K562 (cell line): ENCODE data around the gene USP49. TPM values are rescaled to one million over a fixed set of nuclear protein-coding genes. Genes with fewer than 3 reads are reported as not detected.

Source experiments
- E2F5 ChIP-seq: sonication (generic); formaldehyde crosslinking; IDR thresholded peaks from 2 replicates; pipeline ENCODE4 v1.8.0; 2022; ENCODE audit warnings: mild to moderate bottlenecking, missing genetic modification reagents
- EP300 ChIP-seq: IDR thresholded peaks from 2 replicates; pipeline ENCODE4 v1.6.1; 2012; ENCODE audit warnings: low read length, improper control_type of control experiment
- ERF ChIP-seq: fragments of 450-650 bp; formaldehyde crosslinking; IDR thresholded peaks from 2 replicates; pipeline ENCODE4 v1.4.0; 2020; ENCODE audit warnings: mild to moderate bottlenecking, mixed read lengths
- KDM1A ChIP-seq, 2 experiments: fragments of 450-650 bp; IDR thresholded peaks; 2 replicates each; pipeline ENCODE4 v1.6.1; 2016; ENCODE audit warnings: mild to moderate bottlenecking in 2 of 2
- MITF ChIP-seq: IDR thresholded peaks from 2 replicates; pipeline ENCODE4 v1.6.1; 2014; ENCODE audit warnings: antibody characterized with exemption
- PYGO2 ChIP-seq: fragments of 450-650 bp; IDR thresholded peaks from 2 replicates; pipeline ENCODE4 v1.6.1; 2016; ENCODE audit warnings: mild to moderate bottlenecking, missing genetic modification characterization, moderate library complexity, missing compliant biosample characterization
- RB1 ChIP-seq: fragments of 450-650 bp; IDR thresholded peaks from 2 replicates; pipeline ENCODE4 v1.6.1; 2017; ENCODE audit warnings: low read depth, mild to moderate bottlenecking
- REST ChIP-seq, 2 experiments: fragments of 450-650 bp; formaldehyde crosslinking in 1 of 2; IDR thresholded peaks; 2 replicates each; pipeline versions ENCODE4 v1.4.0 to v1.6.1; 2014 to 2020; ENCODE audit warnings: mild to moderate bottlenecking in 2 of 2, borderline replicate concordance in 1 of 2, low read depth in 1 of 2
- TAF1 ChIP-seq: IDR thresholded peaks from 2 replicates; pipeline ENCODE4 v1.6.1; 2011; ENCODE audit warnings: mild to moderate bottlenecking, low read length, moderate library complexity; ENCODE audit not compliant: insufficient read depth, control insufficient read depth, severe bottlenecking; ENCODE audit errors: extremely low read depth
- XRCC4 ChIP-seq: IDR thresholded peaks from one replicate; pipeline ENCODE4 v1.6.1; 2011; ENCODE audit not compliant: insufficient read depth, insufficient read length; ENCODE audit errors: extremely low read depth
- ZBTB17 ChIP-seq: fragments of 450-650 bp; formaldehyde crosslinking; IDR thresholded peaks from 2 replicates; pipeline ENCODE4 v1.4.0; 2020; ENCODE audit warnings: mild to moderate bottlenecking
- ZFP91 ChIP-seq: sonication (generic); formaldehyde crosslinking; IDR thresholded peaks from 2 replicates; pipeline ENCODE4 v1.8.0; 2022; ENCODE audit warnings: mild to moderate bottlenecking, missing genetic modification reagents
- polyA plus RNA-seq, 8 experiments: library from polyadenylated mRNA; depleted of rRNA in 4 of 8; stranded (reverse) in 5 of 8; unstranded in 3 of 8; fragments of >200 nt; fragmentation: Nextera tagmentation in 2 of 8; fragmentation: Illumina TruSeq in 1 of 8; extraction: Ambion mirVana in 2 of 8; extraction: Trizol in 1 of 8; gene quantifications; 2 replicates each; pipeline versions ENCODE4 v1.2.1 to v1.2.3, GENCODE V29; 2011 to 2014; ENCODE audit warnings: inconsistent platforms in 1 of 8, missing spikeins in 1 of 8
- total RNA-seq, 7 experiments: library from RNA; depleted of rRNA in 6 of 7; stranded (reverse); fragments of >200 nt in 6 of 7; fragmentation: Illumina TruSeq in 2 of 7; extraction: Trizol in 2 of 7; gene quantifications; 2 replicates each; pipeline versions ENCODE4 v1.2.1 to v1.2.3, GENCODE V29; 2011 to 2021; ENCODE audit warnings: low replicate concordance in 1 of 7

Gene USP49
- total and polyA plus RNA-seq, 9 of the 15 experiments (the other 6 are each of a cell fraction or from before 2014, with no cell fraction given) = 1.0 to 9.9 (median 6.5) TPM

GRCh38 chr6:41786451-41787218 is 108.5 kb downstream of the USP49 start (continued):
- TF ChIP-seq XRCC4 = no peak
- TF ChIP-seq ERF (CRISPR knock-in tag) = 0 out of 2 replicates have a peak, but pooled peaks have one; percentile 6
- TF ChIP-seq EP300 = no peak
- no peak for TF ChIP-seq KDM1A (IDR thresholded peaks at IDR 0.05)
- TF ChIP-seq REST (IDR thresholded peaks at IDR 0.05; ENCODE audit: borderline replicate concordance) = peak; percentile 81
- TF ChIP-seq REST (CRISPR knock-in tag; IDR thresholded peaks at IDR 0.05; ENCODE audit: low read depth) = peak; percentile 7; the same call in 1 of the 2 replicates
- TF ChIP-seq ZFP91 (CRISPR knock-in tag) = peak; percentile 60; the same call in 1 of the 2 replicates
- TF ChIP-seq RB1 = peak; percentile 97
- TF ChIP-seq MITF = no peak; the same call in 1 of the 2 replicates
- peak; percentile 35 for TF ChIP-seq TAF1
- peak; percentile 65; the same call in 1 of the 2 replicates for TF ChIP-seq E2F5 (CRISPR knock-in tag)
- no peak for TF ChIP-seq PYGO2 (tag)
- peak; percentile 15; the same call in 1 of the 2 replicates for TF ChIP-seq ZBTB17
